ENCODE measurements around the gene ART4. TPM values are rescaled to one million over a fixed set of nuclear protein-coding genes. Genes with fewer than 3 reads are reported as not detected.

The ART4 gene
- total RNA-seq, 2 donors from 2014 or later: not detected

GRCh38 chr12:14873440-14874185 is 30.3 kb upstream of the ART4 start:
- H3K4me3 Mint-ChIP-seq: no peak overlapping the region
- no peaks in the 10 kb centered on the region for H3K9me3 Mint-ChIP-seq
- ATAC-seq (replicated peaks in 1 of 2) (no peak), DNase-seq (no peak)
- H3K36me3 Mint-ChIP-seq (ENCODE audit: insufficient read depth in 2 of 2): no peaks in the 10 kb centered on the region
- H3K4me1 Mint-ChIP-seq (ENCODE audit: low read depth): no peaks in the 10 kb centered on the region
- H3K27me3 Mint-ChIP-seq (ENCODE audit: low read depth): no peaks in the 10 kb centered on the region
- no peak overlapping the region for H3K27ac Mint-ChIP-seq

- DNase-seq: no peak
- no peaks in the 10 kb centered on the region for H3K4me1 Mint-ChIP-seq (ENCODE audit: low read depth)
- peaks cover 6 to 7% of the 10 kb centered on the region in 2 donors for H3K36me3 Mint-ChIP-seq (ENCODE audit: insufficient read depth in 2 of 2)
- H3K4me3 Mint-ChIP-seq: no peak overlapping the region
- H3K27ac Mint-ChIP-seq: no peak overlapping the region
- no peak for ATAC-seq (replicated peaks in 1 of 2)
- H3K9me3 Mint-ChIP-seq: peaks cover 0 to 5% of the 10 kb centered on the region in 2 donors
- no peaks in the 10 kb centered on the region for H3K27me3 Mint-ChIP-seq (ENCODE audit: low read depth)
Observed at GRCh38 chr12:14871886-14872285, 28.6 kb upstream of the ART4 start.

GRCh38 chr12:14871247-14871646 is 27.9 kb upstream of the ART4 start:
- no peak overlapping the region for H3K4me3 Mint-ChIP-seq
- no peaks in the 10 kb centered on the region for H3K4me1 Mint-ChIP-seq (ENCODE audit: low read depth)
- ATAC-seq (replicated peaks in 1 of 2) (no peak), DNase-seq (no peak)
- peaks cover 6 to 7% of the 10 kb centered on the region in 2 donors for H3K36me3 Mint-ChIP-seq (ENCODE audit: insufficient read depth in 2 of 2)
- no peaks in the 10 kb centered on the region for H3K27me3 Mint-ChIP-seq (ENCODE audit: low read depth)
- H3K27ac Mint-ChIP-seq: no peak overlapping the region
- H3K9me3 Mint-ChIP-seq: peaks cover 0 to 5% of the 10 kb centered on the region in 2 donors

GRCh38 chr12:14868916-14869506 is 25.7 kb upstream of the ART4 start:
- Mint-ChIP-seq H3K4me3 (no peak overlapping the region), H3K9me3 (peaks cover 5% of the 10 kb centered on the region in 2 donors), H3K27me3 (ENCODE audit: low read depth) (no peaks in the 10 kb centered on the region), H3K27ac (no peak overlapping the region), H3K4me1 (ENCODE audit: low read depth) (no peaks in the 10 kb centered on the region), H3K36me3 (ENCODE audit: insufficient read depth in 2 of 2) (peaks cover 9 to 10% of the 10 kb centered on the region in 2 donors)
- DNase-seq: no peak
- no peak for ATAC-seq (replicated peaks in 1 of 2)

- no peak for ATAC-seq (replicated peaks in 1 of 2)
- Mint-ChIP-seq H3K27ac (no peak overlapping the region), H3K9me3 (peaks cover 11 to 20% of the 10 kb centered on the region in 2 donors), H3K36me3 (ENCODE audit: insufficient read depth in 2 of 2) (peaks cover 5 to 18% of the 10 kb centered on the region in 2 donors), H3K4me3 (no peak overlapping the region), H3K27me3 (ENCODE audit: low read depth) (no peaks in the 10 kb centered on the region), H3K4me1 (ENCODE audit: low read depth) (no peaks in the 10 kb centered on the region)
- no peak for DNase-seq
Observed at GRCh38 chr12:14860490-14860889, 17.2 kb upstream of the ART4 start.

GRCh38 chr12:14858513-14858912 is 15.2 kb upstream of the ART4 start:
- no peak for DNase-seq
- Mint-ChIP-seq H3K4me1 (ENCODE audit: low read depth) (no peaks in the 10 kb centered on the region), H3K36me3 (ENCODE audit: insufficient read depth in 2 of 2) (peaks cover 4 to 15% of the 10 kb centered on the region in 2 donors), H3K27ac (peak overlapping the region; percentile 30), H3K9me3 (peaks cover 11 to 20% of the 10 kb centered on the region in 2 donors), H3K4me3 (no peak overlapping the region), H3K27me3 (ENCODE audit: low read depth) (no peaks in the 10 kb centered on the region)
- ATAC-seq (replicated peaks in 1 of 2): no peak

GRCh38 chr12:14854586-14855183 is 11.4 kb upstream of the ART4 start:
- Mint-ChIP-seq H3K4me1 (ENCODE audit: low read depth) (no peaks in the 10 kb centered on the region), H3K9me3 (peaks cover 7 to 10% of the 10 kb centered on the region in 2 donors), H3K27me3 (ENCODE audit: low read depth) (no peaks in the 10 kb centered on the region), H3K4me3 (no peak overlapping the region), H3K36me3 (ENCODE audit: insufficient read depth in 2 of 2) (peaks cover 0 to under 1% of the 10 kb centered on the region in 2 donors), H3K27ac (no peak overlapping the region)
- no peak for ATAC-seq (replicated peaks in 1 of 2)
- DNase-seq: no peak

- H3K27me3 Mint-ChIP-seq (ENCODE audit: low read depth): no peaks in the 10 kb centered on the region
Observed at GRCh38 chr12:14853961-14854360, 10.6 kb upstream of the ART4 start.

GRCh38 chr12:14852880-14853279 is 9.6 kb upstream of the ART4 start:
- Mint-ChIP-seq H3K9me3 (peaks cover 5 to 6% of the 10 kb centered on the region in 2 donors), H3K27ac (no peak overlapping the region), H3K4me3 (no peak overlapping the region), H3K36me3 (ENCODE audit: insufficient read depth in 2 of 2) (no peaks in the 10 kb centered on the region), H3K27me3 (ENCODE audit: low read depth) (no peaks in the 10 kb centered on the region), H3K4me1 (ENCODE audit: low read depth) (no peaks in the 10 kb centered on the region)
- no peak for DNase-seq
- no peak for ATAC-seq (replicated peaks in 1 of 2)

More at GRCh38 chr12:14853961-14854360, 10.6 kb upstream of the ART4 start:
- no peaks in the 10 kb centered on the region for H3K4me1 Mint-ChIP-seq (ENCODE audit: low read depth)
- no peak for ATAC-seq (replicated peaks in 1 of 2)
- H3K36me3 Mint-ChIP-seq (ENCODE audit: insufficient read depth in 2 of 2): no peaks in the 10 kb centered on the region
- H3K27ac Mint-ChIP-seq: no peak overlapping the region
- peaks cover 5 to 6% of the 10 kb centered on the region in 2 donors for H3K9me3 Mint-ChIP-seq
- H3K4me3 Mint-ChIP-seq: no peak overlapping the region
- DNase-seq: no peak

GRCh38 chr12:14850929-14851663 is 7.8 kb upstream of the ART4 start:
- ATAC-seq (replicated peaks in 1 of 2) (no peak), DNase-seq (no peak)
- H3K9me3 Mint-ChIP-seq: peaks cover under 1% of the 10 kb centered on the region in 2 donors
- H3K4me1 Mint-ChIP-seq (ENCODE audit: low read depth): peaks cover 4% of the 10 kb centered on the region
- no peaks in the 10 kb centered on the region for H3K36me3 Mint-ChIP-seq (ENCODE audit: insufficient read depth in 2 of 2)
- H3K27me3 Mint-ChIP-seq (ENCODE audit: low read depth): no peaks in the 10 kb centered on the region
- no peak overlapping the region for H3K27ac Mint-ChIP-seq
- H3K4me3 Mint-ChIP-seq: no peak overlapping the region

- no peaks in the 10 kb centered on the region for H3K27me3 Mint-ChIP-seq (ENCODE audit: low read depth)
- no peak overlapping the region for H3K4me3 Mint-ChIP-seq
- no peaks in the 10 kb centered on the region for H3K36me3 Mint-ChIP-seq (ENCODE audit: insufficient read depth in 2 of 2)
- H3K9me3 Mint-ChIP-seq: no peaks in the 10 kb centered on the region
- no peak for DNase-seq
- no peak for ATAC-seq (replicated peaks in 1 of 2)
- H3K4me1 Mint-ChIP-seq (ENCODE audit: low read depth): peaks cover 11% of the 10 kb centered on the region
- H3K27ac Mint-ChIP-seq: no peak overlapping the region
Observed at GRCh38 chr12:14849661-14850060, 6.3 kb upstream of the ART4 start.

- no peaks in the 10 kb centered on the region for H3K9me3 Mint-ChIP-seq
- H3K27me3 Mint-ChIP-seq (ENCODE audit: low read depth): no peaks in the 10 kb centered on the region
- peaks cover 11% of the 10 kb centered on the region for H3K4me1 Mint-ChIP-seq (ENCODE audit: low read depth)
- H3K27ac Mint-ChIP-seq: no peak overlapping the region
- H3K36me3 Mint-ChIP-seq (ENCODE audit: insufficient read depth in 2 of 2): no peaks in the 10 kb centered on the region
- DNase-seq (no peak), ATAC-seq (replicated peaks in 1 of 2) (no peak)
- H3K4me3 Mint-ChIP-seq: no peak overlapping the region
Observed at GRCh38 chr12:14846876-14847580, 3.7 kb upstream of the ART4 start.

Measured in activated T-cell treated with anti-CD3 and anti-CD28 coated beads, Interleukin-2, amount 50 U/mL, for 72 hours (primary cell).